HG03066 (cell line): ENCODE results near the gene KCNJ18.
"Not testable (repeated sequence)": the region's sequence is repeated elsewhere in the genome, so short reads cannot be mapped to it uniquely, and the experiment has no call there.

ENCODE experiments used
- ATAC-seq: cut with Tn5 transposase; IDR thresholded peaks from one replicate; pipeline ENCODE4 v1.9.1; 2021; ENCODE audit warnings: low read depth; ENCODE audit not compliant: unreplicated experiment

The KCNJ18 gene

GRCh38 chr17:21691883-21692703 is at the start of gene KCNJ18:
TSS of gene KCNJ18 (plus strand) at chr17:21692523. CDS start at chr17:21702787, 10,264 bp downstream.
- ATAC-seq: not testable (repeated sequence)

GRCh38 chr17:21648125-21648524 is 44.2 kb upstream of the KCNJ18 start:
- not testable (repeated sequence) for ATAC-seq

- ATAC-seq: not testable (repeated sequence)
Measured at GRCh38 chr17:21650043-21650442, 42.3 kb upstream of the KCNJ18 start.

GRCh38 chr17:21652049-21652448 is 40.3 kb upstream of the KCNJ18 start:
- ATAC-seq: not testable (repeated sequence)

- not testable (repeated sequence) for ATAC-seq
Measured at GRCh38 chr17:21653211-21653610, 39.1 kb upstream of the KCNJ18 start.

- not testable (repeated sequence) for ATAC-seq
Measured at GRCh38 chr17:21656518-21657309, 35.6 kb upstream of the KCNJ18 start.

- not testable (repeated sequence) for ATAC-seq
Measured at GRCh38 chr17:21659635-21660034, 32.7 kb upstream of the KCNJ18 start.

GRCh38 chr17:21661455-21661854 is 30.9 kb upstream of the KCNJ18 start:
- not testable (repeated sequence) for ATAC-seq

- not testable (repeated sequence) for ATAC-seq
Measured at GRCh38 chr17:21663166-21663565, 29.2 kb upstream of the KCNJ18 start.

GRCh38 chr17:21663614-21664474 is 28.5 kb upstream of the KCNJ18 start:
- not testable (repeated sequence) for ATAC-seq

- not testable (repeated sequence) for ATAC-seq
Measured at GRCh38 chr17:21665171-21665570, 27.2 kb upstream of the KCNJ18 start.

- not testable (repeated sequence) for ATAC-seq
Measured at GRCh38 chr17:21665935-21666493, 26.3 kb upstream of the KCNJ18 start.

GRCh38 chr17:21666711-21667412 is 25.5 kb upstream of the KCNJ18 start:
- not testable (repeated sequence) for ATAC-seq

GRCh38 chr17:21667413-21668117 is 24.8 kb upstream of the KCNJ18 start:
- not testable (repeated sequence) for ATAC-seq

- ATAC-seq: not testable (repeated sequence)
Measured at GRCh38 chr17:21668118-21668488, 24.2 kb upstream of the KCNJ18 start.

- not testable (repeated sequence) for ATAC-seq
Measured at GRCh38 chr17:21668746-21669508, 23.4 kb upstream of the KCNJ18 start.

- ATAC-seq: not testable (repeated sequence)
Measured at GRCh38 chr17:21669616-21670360, 22.5 kb upstream of the KCNJ18 start.
